Kidney tubule cell (primary cell): ENCODE results near the gene APPL2.
"Not testable (repeated sequence)": the region's sequence is repeated elsewhere in the genome, so short reads cannot be mapped to it uniquely, and the experiment has no call there.

ENCODE experiments used
- DNase-seq: peaks from one replicate; pipeline ENCODE4 v3.0.0-alpha.2; 2018; ENCODE audit warnings: low spot score

Gene APPL2

GRCh38 chr12:105256921-105257320 is 20.9 kb upstream of the APPL2 start:
- DNase-seq = peak; percentile 29

- not testable (repeated sequence) for DNase-seq
These were observed 20.5 kb upstream of the APPL2 start for GRCh38 chr12:105256431-105256830.

GRCh38 chr12:105256011-105256410 is 20.0 kb upstream of the APPL2 start:
- DNase-seq = no peak

- DNase-seq = peak; percentile 74
These were observed 18.0 kb upstream of the APPL2 start for GRCh38 chr12:105253866-105254513.

GRCh38 chr12:105252901-105253300 is 16.9 kb upstream of the APPL2 start:
- no peak for DNase-seq

GRCh38 chr12:105245776-105246427 is 9.9 kb upstream of the APPL2 start:
- DNase-seq = not testable (repeated sequence)

GRCh38 chr12:105245291-105245690 is 9.3 kb upstream of the APPL2 start:
- DNase-seq = no peak

GRCh38 chr12:105240228-105240627 is 4.3 kb upstream of the APPL2 start:
- DNase-seq = no peak

- DNase-seq = no peak
These were observed 3.3 kb upstream of the APPL2 start for GRCh38 chr12:105239304-105239703.

GRCh38 chr12:105237666-105238065 is 1.7 kb upstream of the APPL2 start:
- DNase-seq = no peak

GRCh38 chr12:105235281-105235731 is 668 bp downstream of the APPL2 start:
- DNase-seq = peak; percentile 54

- DNase-seq = no peak
These were observed 1.8 kb downstream of the APPL2 start for GRCh38 chr12:105234197-105234596.

GRCh38 chr12:105233041-105233905 is 2.7 kb downstream of the APPL2 start:
- DNase-seq = no peak

GRCh38 chr12:105231396-105231795 is 4.6 kb downstream of the APPL2 start:
- DNase-seq = peak; percentile 23

GRCh38 chr12:105229371-105229770 is 6.6 kb downstream of the APPL2 start:
- no peak for DNase-seq

- no peak for DNase-seq
These were observed 7.0 kb downstream of the APPL2 start for GRCh38 chr12:105228966-105229365.

GRCh38 chr12:105228494-105228893 is 7.5 kb downstream of the APPL2 start:
- peak; percentile 27 for DNase-seq

- DNase-seq = no peak
These were observed 8.1 kb downstream of the APPL2 start for GRCh38 chr12:105227879-105228278.

GRCh38 chr12:105226219-105226618 is 9.8 kb downstream of the APPL2 start:
- DNase-seq = peak; percentile 63

GRCh38 chr12:105225505-105226015 is 10.4 kb downstream of the APPL2 start:
- no peak for DNase-seq

- no peak for DNase-seq
These were observed 11.6 kb downstream of the APPL2 start for GRCh38 chr12:105224399-105224798.

- no peak for DNase-seq
These were observed 12.1 kb downstream of the APPL2 start for GRCh38 chr12:105223884-105224283.
